Common myeloid progenitor, CD34-positive (primary cell): ENCODE results near the gene MOGAT2.
"Not testable (repeated sequence)": the region's sequence is repeated elsewhere in the genome, so short reads cannot be mapped to it uniquely, and the experiment has no call there.

Experiments used
- CTCF ChIA-PET: fragments of 350-600 bp; sonication (Branson Sonifier 250); formaldehyde crosslinking; loops from one replicate; lab custom pipeline; 2021; ENCODE audit warnings: antibody characterized with exemption; lab: Charles Lee
- POLR2A ChIA-PET: fragments of 350-600 bp; sonication (Branson Sonifier 250); formaldehyde crosslinking; loops from one replicate; lab custom pipeline; 2021; ENCODE audit warnings: antibody characterized with exemption; lab: Charles Lee
- DNase-seq, 3 donors: peaks; one replicate each; pipeline versions ENCODE4 v3.0.0 to v3.0.0-alpha.2; 2013
- H3K27ac ChIP-seq, 2 experiments: 1 replicate in 1 of 2; 2 replicates in 1 of 2; pipeline ENCODE4 v1.7.0; 2013; ENCODE audit warnings: inconsistent platforms in 2 of 2, low read length in 2 of 2, mild to moderate bottlenecking in 2 of 2, low read depth in 1 of 2, moderate library complexity in 1 of 2; ENCODE audit not compliant: severe bottlenecking in 2 of 2, insufficient read depth in 1 of 2, poor library complexity in 1 of 2
- H3K27me3 ChIP-seq, 5 experiments: replicated peaks in 2 of 5; 1 replicate in 3 of 5; 2 replicates in 2 of 5; pipeline versions ENCODE4 v1.6.1 to v1.7.0; 2013; ENCODE audit warnings: low read length in 4 of 5, mild to moderate bottlenecking in 2 of 5, moderate library complexity in 2 of 5, inconsistent platforms in 1 of 5; ENCODE audit not compliant: insufficient read depth in 5 of 5, control insufficient read depth in 4 of 5
- H3K36me3 ChIP-seq, 4 experiments: 1 replicate in 2 of 4; 2 replicates in 2 of 4; pipeline versions ENCODE4 v1.6.1 to v1.7.0; 2013; ENCODE audit warnings: low read length in 3 of 4, control low read depth in 1 of 4, mild to moderate bottlenecking in 1 of 4; ENCODE audit not compliant: control insufficient read depth in 4 of 4, insufficient read depth in 4 of 4
- H3K4me1 ChIP-seq, 4 experiments: 1 replicate in 3 of 4; 2 replicates in 1 of 4; pipeline versions ENCODE4 v1.6.1 to v1.7.1; 2013; ENCODE audit warnings: low read length in 3 of 4, mild to moderate bottlenecking in 3 of 4, control low read depth in 1 of 4, inconsistent platforms in 1 of 4, moderate library complexity in 1 of 4; ENCODE audit not compliant: control insufficient read depth in 4 of 4, insufficient read depth in 4 of 4; ENCODE audit errors: control extremely low read depth in 1 of 4
- H3K4me3 ChIP-seq, 7 experiments: 1 replicate in 4 of 7; 2 replicates in 3 of 7; pipeline versions ENCODE4 v1.5.1 to v1.7.0; 2013; ENCODE audit warnings: mild to moderate bottlenecking in 7 of 7, low read length in 6 of 7, moderate library complexity in 6 of 7, inconsistent platforms in 2 of 7, low read depth in 2 of 7, control low read depth in 1 of 7; ENCODE audit not compliant: insufficient read depth in 4 of 7, control insufficient read depth in 1 of 7; ENCODE audit errors: extremely low read depth in 1 of 7
- H3K9me3 ChIP-seq, 5 experiments: 1 replicate in 4 of 5; 2 replicates in 1 of 5; pipeline versions ENCODE4 v1.6.1 to v1.7.1; 2013; ENCODE audit warnings: low read length in 4 of 5, mild to moderate bottlenecking in 2 of 5, inconsistent platforms in 1 of 5, low read depth in 1 of 5, moderate library complexity in 1 of 5; ENCODE audit not compliant: control insufficient read depth in 4 of 5, insufficient read depth in 2 of 5; ENCODE audit errors: control extremely low read depth in 1 of 5
- WGBS: methylation state at CpG from one replicate; pipeline ENCODE4 v1.1.5; 2013; ENCODE audit not compliant: insufficient coverage; 5-methylcytosine and 5-hydroxymethylcytosine counted together

The MOGAT2 gene

DNA sequence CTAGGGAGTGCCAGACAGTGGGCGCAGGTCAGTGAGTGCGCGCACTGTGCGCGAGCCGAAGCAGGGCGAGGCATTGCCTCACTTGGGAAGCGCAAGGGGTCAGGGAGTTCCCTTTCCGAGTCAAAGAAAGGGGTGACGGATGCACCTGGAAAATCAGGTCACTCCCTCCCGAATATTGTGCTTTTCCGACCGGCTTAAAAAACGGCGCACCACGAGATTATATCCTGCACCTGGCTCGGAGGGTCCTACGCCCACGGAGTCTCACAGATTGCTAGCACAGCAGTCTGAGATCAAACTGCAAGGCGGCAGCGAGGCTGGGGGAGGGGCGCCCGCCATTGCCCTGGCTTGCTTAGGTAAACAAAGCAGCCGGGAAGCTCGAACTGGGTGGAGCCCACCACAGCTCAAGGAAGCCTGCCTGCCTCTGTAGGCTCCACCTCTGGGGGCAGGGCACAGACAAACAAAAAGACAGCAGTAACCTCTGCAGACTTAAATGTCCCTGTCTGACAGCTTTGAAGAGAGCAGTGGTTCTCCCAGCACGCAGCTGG, 31.2 kb downstream of the MOGAT2 start:
- DNase-seq, result not testable (repeated sequence)

DNA sequence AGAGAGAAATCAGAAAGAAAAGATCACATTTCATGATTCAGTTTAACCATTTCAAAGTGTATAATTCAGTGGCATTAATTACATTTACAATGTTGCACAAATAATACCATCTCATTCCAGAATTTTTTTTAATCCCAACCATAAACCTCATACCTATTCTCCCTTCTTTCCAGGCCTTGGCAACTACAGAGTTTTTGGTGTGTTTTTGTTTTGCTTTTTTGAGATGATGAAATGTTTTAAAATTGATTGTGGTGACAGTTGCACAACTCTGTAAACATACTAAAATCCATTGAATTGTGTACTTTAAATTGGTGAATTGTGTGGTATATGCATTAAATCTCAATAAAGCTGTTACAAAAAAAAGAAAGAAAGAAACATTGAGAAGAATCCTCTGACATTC, 37.3 kb downstream of the MOGAT2 start:
- CTCF ChIA-PET, result interaction anchor here (0.7 to 1.0 kb wide), 2 partner anchors 156 to 212 kb away, joined by 3 read pairs; no protein-coding TSS in a partner anchor
- H3K4me1 ChIP-seq, result not testable (repeated sequence)

More for the DNA sequence above, 31.2 kb downstream of the MOGAT2 start:
- H3K27ac ChIP-seq, POLR2A ChIA-PET, H3K4me3 ChIP-seq, CTCF ChIA-PET, H3K27me3 ChIP-seq, H3K4me1 ChIP-seq, H3K9me3 ChIP-seq, H3K36me3 ChIP-seq: not testable (repeated sequence)
- no CpG with 5 or more reads among the region's 26 CpGs for WGBS

DNA sequence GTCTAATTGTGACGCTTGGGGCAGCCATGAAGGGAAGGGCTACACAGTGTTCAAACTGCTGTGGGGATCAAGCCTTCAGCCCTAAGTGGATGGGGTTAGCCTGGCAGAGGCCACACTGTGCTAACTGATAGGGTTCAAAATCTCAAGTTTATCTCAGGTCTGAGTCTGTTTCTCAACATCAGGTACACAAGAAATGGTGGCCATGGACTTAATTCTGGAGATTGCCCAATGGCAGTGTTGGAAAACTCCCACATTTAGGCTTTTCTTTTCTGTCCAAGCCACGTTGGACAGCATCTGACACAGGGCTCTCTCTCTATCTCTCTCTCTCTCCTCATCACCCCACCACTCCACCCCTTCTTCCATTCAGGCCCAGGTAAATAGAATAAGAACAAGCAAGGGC, 40.0 kb downstream of the MOGAT2 start:
- ChIA-PET POLR2A (no interaction called here), CTCF (no interaction called here)
- H3K27ac ChIP-seq, result no peak overlapping the region
- H3K4me3 ChIP-seq, result no peak overlapping the region
- 100% methylated on average over 2 of the region's 2 CpGs for WGBS
- H3K4me1 ChIP-seq, result no peaks in the 10 kb centered on the region
- H3K36me3 ChIP-seq, result no peaks in the 10 kb centered on the region
- H3K27me3 ChIP-seq, result peaks cover 0 to 5% (median 0%) of the 10 kb centered on the region in 5 experiments
- DNase-seq, result no peak
- H3K9me3 ChIP-seq, result no peaks in the 10 kb centered on the region

More for the DNA sequence above, 37.3 kb downstream of the MOGAT2 start:
- POLR2A ChIA-PET, DNase-seq, H3K27ac ChIP-seq, H3K36me3 ChIP-seq, H3K9me3 ChIP-seq, H3K4me3 ChIP-seq, H3K27me3 ChIP-seq: not testable (repeated sequence)

DNA sequence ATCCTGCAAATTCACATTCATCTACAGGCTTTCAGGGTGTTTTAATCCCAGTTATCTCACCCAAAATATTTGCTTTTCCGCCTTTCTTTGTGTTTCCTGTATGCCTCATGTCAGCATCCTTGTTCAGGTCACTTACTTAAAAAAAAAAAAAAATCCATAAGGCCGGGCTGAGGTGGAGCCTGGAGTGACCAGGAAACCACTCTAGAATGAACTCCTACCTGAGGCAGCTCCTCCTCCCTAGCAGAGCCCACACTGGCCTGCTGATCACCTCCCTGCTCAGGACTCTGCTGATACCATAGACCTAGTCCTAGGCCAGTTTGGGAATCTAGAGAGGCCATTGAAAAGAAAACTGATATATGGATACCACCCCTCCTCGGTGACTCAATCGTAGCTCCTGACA, 42.2 kb downstream of the MOGAT2 start:
- ChIA-PET CTCF (interaction anchor here (0.7 to 1.7 kb wide), 2 partner anchors 26 to 107 kb away, joined by 3 to 4 read pairs; no protein-coding TSS in a partner anchor), POLR2A (interaction anchor here (1.0 kb wide), 1 partner anchor 441 kb away, joined by 3 read pairs; no protein-coding TSS in a partner anchor)
- no peaks in the 10 kb centered on the region for H3K36me3 ChIP-seq
- H3K9me3 ChIP-seq, result no peaks in the 10 kb centered on the region
- whole genome bisulfite sequencing, result 100% methylated on average over 3 of the region's 4 CpGs
- H3K27ac ChIP-seq, result no peak overlapping the region
- no peak for DNase-seq
- H3K4me1 ChIP-seq, result no peaks in the 10 kb centered on the region
- peaks cover 0 to 5% (median 0%) of the 10 kb centered on the region in 5 experiments for H3K27me3 ChIP-seq
- no peak overlapping the region for H3K4me3 ChIP-seq

DNA sequence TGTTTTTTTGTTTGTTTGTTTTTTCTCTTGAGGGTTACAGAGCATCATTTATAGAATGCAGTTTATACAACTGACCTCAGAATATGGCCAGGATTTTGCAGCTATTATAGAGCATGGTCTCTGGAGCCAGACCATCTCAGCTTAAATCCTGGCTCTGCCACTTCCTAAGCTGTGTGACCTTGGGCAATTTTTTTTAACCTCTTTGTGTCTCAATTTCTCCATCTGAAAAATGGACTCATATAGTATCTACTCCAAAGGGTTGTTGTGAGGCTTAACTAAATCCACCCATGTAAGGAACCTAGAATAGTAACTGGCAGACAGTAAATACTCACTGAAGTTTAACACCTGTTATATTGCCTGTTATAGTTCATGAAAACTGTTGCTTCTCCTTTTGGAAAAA, 42.6 kb downstream of the MOGAT2 start:
- Histone ChIP-seq H3K9me3 (no peaks in the 10 kb centered on the region), H3K36me3 (no peaks in the 10 kb centered on the region), H3K4me1 (no peaks in the 10 kb centered on the region), H3K27ac (no peak overlapping the region), H3K27me3 (peaks cover 0 to 5% (median 0%) of the 10 kb centered on the region in 5 experiments), H3K4me3 (no peak overlapping the region)
- ChIA-PET CTCF (interaction anchor here (0.7 to 1.7 kb wide), 2 partner anchors 25 to 107 kb away, joined by 3 to 4 read pairs; no protein-coding TSS in a partner anchor), POLR2A (no interaction called here)
- no peak for DNase-seq

DNA sequence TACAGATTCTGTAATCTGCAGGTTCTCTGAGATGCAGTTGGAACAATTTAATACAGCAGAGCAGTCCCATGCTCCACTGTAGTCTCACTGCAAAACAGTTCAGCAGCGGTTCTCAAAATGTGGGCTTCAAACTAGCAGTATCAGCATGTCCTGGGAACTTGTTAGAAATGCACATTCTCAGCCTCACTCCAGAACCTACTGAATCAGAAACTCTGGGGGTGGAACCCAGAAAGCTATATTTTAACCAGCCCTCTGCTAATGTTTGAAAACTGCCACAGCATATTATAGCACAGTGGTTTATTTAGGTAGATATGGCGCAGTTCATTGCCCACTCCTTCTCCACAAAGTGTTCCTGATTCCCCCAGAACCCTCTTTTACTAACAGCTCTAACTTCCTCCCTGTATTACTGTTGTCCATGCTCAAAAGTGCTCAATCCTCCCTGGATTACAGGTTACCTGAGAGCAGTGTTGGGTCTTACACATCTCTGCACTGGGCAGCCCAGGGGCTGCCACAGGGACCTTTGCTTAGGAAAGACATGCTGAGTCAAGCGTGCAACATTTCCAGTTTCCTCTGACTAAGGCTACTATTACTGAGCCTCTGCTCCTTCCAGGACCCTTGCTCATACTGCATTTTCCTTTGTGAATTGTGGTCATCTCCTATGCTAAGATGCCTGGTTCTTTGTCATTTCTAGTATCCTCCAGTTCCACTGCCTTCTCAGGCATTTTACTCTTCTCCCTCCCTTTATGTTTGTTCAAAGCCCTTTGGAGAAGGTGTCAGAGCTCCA, 43.3 kb downstream of the MOGAT2 start:
- WGBS, result 95% methylated on average over 3 of the region's 3 CpGs
- CTCF ChIA-PET, result interaction anchor here (0.7 to 1.7 kb wide), 2 partner anchors 25 to 106 kb away, joined by 3 to 4 read pairs; no protein-coding TSS in a partner anchor
- H3K27ac ChIP-seq, result no peak overlapping the region
- H3K4me3 ChIP-seq, result no peak overlapping the region
- peaks cover 0 to 5% (median 0%) of the 10 kb centered on the region in 5 experiments for H3K27me3 ChIP-seq
- no peak for DNase-seq
- H3K9me3 ChIP-seq, result no peaks in the 10 kb centered on the region
- H3K4me1 ChIP-seq, result no peaks in the 10 kb centered on the region
- POLR2A ChIA-PET, result interaction anchor here (0.6 kb wide), 1 partner anchor 70 kb away, joined by 3 read pairs; no protein-coding TSS in a partner anchor
- H3K36me3 ChIP-seq, result no peaks in the 10 kb centered on the region

DNA sequence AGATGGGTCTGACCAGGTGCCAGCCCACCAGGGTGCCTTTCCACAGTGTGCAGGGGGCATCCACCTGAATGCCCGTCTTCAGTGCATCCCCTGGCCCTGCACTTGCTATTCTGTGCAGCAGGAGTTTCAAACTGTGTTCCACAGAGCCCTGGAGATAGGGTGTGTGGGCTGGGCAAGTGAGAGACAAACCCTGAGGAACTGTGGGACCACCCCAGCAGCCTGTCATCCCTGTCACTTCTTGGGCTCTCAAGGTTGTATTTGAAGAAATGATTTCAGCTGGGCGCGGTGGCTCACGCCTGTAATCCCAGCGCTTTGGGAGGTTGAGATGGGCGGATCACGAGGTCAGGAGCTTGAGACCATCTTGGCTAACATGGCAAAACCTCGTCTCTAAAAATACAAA, 44.5 kb downstream of the MOGAT2 start:
- Histone ChIP-seq H3K4me3 (no peak overlapping the region), H3K4me1 (no peaks in the 10 kb centered on the region), H3K36me3 (no peaks in the 10 kb centered on the region), H3K9me3 (no peaks in the 10 kb centered on the region), H3K27ac (no peak overlapping the region), H3K27me3 (peaks cover 0 to 5% (median 2%) of the 10 kb centered on the region in 5 experiments)
- ChIA-PET CTCF (interaction anchor here (1.2 kb wide), 1 partner anchor 41 kb away, joined by 5 read pairs; no protein-coding TSS in a partner anchor), POLR2A (no interaction called here)
- WGBS, result 91% methylated on average over 6 of the region's 8 CpGs
- no peak for DNase-seq
